ENCODE data around the gene SKI.
"Not testable (repeated sequence)": the region's sequence is repeated elsewhere in the genome, so short reads cannot be mapped to it uniquely, and the experiment has no call there.

The SKI gene

DNA sequence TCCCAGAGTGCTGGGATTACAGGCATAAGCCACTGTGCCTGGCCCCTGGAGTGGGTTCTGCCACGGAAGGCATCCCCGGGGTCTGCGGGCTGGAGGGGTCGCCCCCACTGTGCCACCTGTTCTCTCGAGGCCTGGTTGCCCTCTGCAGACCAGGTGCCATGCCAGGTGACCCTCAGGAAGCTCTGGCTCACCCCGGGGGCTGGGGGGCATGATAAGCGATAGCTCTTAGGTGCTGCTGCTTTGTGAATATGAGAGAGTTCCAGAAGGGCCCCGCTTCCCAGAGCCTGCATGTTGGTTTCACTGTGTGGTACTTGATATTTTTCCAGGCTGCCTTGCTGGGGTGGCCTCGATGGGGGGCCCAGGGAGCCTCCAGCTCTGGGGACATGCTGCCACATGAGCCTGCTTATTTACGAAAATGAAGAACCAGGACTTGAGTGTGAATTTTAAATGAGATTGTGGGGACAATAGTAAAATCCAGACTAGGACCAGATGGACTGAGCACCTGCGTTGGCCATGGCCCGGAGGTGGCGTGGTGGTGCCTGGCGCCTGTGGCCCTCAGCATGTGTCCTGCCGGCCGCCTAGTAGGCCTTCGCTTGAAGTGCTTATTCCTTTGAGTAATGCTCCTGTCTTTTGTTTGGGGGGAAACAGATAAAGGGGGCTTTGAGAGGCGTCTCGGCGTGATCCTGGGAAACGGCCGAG lies 7.3 kb downstream of the SKI start:
- TF ChIP-seq ZNF274 (IDR thresholded peaks at IDR 0.05; ENCODE audit: low read depth, low read length) = no peak
- H3K4me3 ChIP-seq (ENCODE audit: low read length) = no peak overlapping the region

DNA sequence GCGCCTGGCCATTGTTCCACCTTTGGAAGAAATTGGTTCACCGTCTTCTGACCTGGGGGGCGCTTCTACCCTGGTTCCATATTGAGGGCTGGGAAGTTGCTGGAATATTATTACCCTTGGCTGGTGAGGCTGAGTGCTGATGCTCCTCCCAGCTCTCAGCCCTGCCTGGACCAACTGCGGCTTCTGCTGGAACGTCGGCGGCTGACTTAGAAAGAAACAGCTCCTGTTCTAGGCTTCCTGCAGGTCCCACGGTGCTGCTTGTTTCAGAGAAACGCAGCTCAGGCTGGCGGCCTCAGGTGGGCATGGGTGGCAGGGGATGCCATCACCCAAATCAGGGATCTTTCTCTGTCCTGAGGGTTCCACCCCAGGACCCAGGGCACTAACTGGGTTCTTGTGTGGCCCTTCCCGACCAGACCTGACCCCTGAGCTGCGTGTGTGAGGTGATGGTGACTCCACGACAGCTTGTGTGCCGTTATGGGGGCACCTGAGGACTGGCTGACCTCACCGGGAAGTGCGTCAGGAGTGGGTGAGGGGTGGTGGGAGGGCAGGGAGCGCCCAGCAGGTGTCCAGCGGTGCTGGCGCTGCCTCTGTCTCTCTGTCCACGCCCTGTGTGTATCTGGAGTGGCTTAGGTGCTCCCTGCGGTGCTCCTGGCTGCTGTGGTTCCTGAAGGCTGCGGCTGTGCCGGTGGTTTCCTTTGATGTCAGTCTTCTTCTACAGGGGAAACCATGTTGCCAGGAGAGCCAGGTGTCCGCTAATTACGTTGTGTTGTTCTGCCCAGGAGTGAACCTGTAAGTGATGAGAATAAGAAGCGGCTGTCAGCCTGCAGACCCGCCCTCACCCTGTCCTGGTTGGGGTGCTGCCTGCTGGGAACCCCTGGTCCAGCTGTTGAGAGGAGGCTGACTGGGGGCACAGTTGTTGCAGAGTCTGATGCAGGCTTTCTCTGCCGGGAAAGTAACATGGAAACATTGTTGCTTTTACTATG lies 8.9 kb downstream of the SKI start:
- no peak for TF ChIP-seq ZNF274 (IDR thresholded peaks at IDR 0.05; ENCODE audit: low read depth, low read length)

DNA sequence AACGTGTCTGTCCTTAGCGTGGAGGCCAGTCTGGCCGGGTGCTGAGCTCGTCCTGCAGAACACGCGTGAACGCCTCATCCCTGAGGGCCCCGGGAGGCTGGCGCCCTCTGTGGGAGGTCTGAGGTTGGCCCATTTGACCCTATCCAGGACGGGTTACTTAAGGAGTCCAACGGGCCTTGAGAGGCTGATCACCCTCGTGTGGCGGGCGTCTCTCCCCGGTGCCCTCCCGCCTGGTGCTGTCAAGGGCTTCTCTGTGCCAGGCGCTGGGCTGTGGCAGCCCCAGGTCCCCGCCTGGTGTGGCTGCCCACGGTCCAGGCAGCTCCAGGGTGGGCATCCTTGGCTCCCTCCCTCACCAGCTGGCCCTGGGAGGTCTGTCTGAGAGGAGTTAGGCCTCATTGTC lies 9.7 kb downstream of the SKI start:
- no peak for TF ChIP-seq ZNF274 (IDR thresholded peaks at IDR 0.05; ENCODE audit: low read depth, low read length)
- H3K4me3 ChIP-seq (ENCODE audit: low read length) = no peak overlapping the region

More for the DNA sequence above, 8.9 kb downstream of the SKI start:
- H3K4me3 ChIP-seq (ENCODE audit: low read length) = no peak overlapping the region

DNA sequence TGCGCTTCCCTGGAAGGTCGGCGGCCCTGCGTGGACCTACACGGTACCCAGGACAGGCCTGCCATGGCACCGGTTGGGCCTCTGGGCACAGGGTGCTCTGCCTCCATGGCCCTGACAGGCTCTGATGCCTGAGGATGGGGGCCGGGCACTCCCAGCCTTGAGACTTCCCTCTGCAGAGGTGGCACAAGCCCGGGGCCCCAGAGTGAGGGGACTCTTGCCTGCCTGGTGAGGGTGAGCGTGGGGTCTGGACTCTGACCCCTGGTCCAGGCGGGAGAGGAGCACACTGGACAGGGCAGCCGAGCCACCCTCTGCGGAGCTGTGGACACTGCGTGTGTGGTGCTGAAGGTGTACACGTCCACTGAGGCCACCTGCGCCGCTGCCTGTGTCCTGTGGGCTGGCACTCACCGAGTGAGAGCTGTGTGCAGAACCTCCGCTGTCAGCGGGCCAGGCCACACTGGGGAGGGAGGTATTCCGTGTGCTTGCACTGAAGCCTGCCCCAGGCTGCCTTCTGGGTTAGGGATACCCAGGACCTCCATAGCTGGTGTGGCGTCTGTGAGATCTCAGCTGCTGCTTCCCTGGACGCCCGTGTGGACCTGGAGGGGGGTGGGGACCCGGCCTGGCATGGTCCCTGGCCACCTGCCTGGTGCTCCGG lies 10.4 kb downstream of the SKI start:
- no peak overlapping the region for H3K4me3 ChIP-seq (ENCODE audit: low read length)
- no peak for TF ChIP-seq ZNF274 (IDR thresholded peaks at IDR 0.05; ENCODE audit: low read depth, low read length)

- no peak for TF ChIP-seq ZNF274 (IDR thresholded peaks at IDR 0.05; ENCODE audit: low read depth, low read length)
- H3K4me3 ChIP-seq (ENCODE audit: low read length) = no peak overlapping the region
Observed at GRCh38 chr1:2239013-2239370, 10.9 kb downstream of the SKI start.

DNA sequence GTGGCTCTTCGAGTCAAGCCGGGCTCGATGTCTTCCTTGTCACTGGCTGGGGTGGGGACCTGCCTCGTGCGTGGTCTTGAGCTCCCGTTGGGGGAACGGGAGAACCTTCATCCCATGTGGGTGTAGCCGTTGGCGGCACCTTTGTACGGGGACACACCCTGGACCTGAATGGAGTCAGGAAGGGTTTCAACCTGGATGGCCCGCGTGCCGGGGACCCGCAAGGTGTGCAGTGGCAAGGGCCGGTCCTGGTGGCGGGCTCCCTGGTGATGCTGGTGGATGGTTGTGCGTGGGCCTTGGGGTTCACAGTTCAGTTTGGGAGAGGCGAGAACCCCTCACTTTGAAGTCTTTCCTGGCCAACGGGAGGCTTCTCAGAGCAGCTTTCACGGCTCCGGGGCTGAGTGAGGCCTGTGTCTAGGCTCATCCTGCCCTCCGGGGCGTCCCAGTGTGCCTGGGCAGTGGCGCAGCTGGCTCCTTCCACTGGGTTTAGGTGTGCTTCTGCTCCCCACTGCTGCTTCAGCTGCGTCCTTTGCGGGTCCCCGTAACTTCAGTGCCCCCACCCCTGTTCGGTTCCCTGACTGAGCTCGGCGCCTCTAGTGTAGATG lies 11.4 kb downstream of the SKI start:
- TF ChIP-seq ZNF274 (IDR thresholded peaks at IDR 0.05; ENCODE audit: low read depth, low read length) = no peak
- no peak overlapping the region for H3K4me3 ChIP-seq (ENCODE audit: low read length)

GRCh38 chr1:2240270-2241156 lies 12.4 kb downstream of the SKI start:
- TF ChIP-seq ZNF274 (IDR thresholded peaks at IDR 0.05; ENCODE audit: low read depth, low read length) = no peak
- no peak overlapping the region for H3K4me3 ChIP-seq (ENCODE audit: low read length)

GRCh38 chr1:2241820-2242219 lies 13.7 kb downstream of the SKI start:
- TF ChIP-seq ZNF274 (IDR thresholded peaks at IDR 0.05; ENCODE audit: low read depth, low read length) = no peak
- no peak overlapping the region for H3K4me3 ChIP-seq (ENCODE audit: low read length)

DNA sequence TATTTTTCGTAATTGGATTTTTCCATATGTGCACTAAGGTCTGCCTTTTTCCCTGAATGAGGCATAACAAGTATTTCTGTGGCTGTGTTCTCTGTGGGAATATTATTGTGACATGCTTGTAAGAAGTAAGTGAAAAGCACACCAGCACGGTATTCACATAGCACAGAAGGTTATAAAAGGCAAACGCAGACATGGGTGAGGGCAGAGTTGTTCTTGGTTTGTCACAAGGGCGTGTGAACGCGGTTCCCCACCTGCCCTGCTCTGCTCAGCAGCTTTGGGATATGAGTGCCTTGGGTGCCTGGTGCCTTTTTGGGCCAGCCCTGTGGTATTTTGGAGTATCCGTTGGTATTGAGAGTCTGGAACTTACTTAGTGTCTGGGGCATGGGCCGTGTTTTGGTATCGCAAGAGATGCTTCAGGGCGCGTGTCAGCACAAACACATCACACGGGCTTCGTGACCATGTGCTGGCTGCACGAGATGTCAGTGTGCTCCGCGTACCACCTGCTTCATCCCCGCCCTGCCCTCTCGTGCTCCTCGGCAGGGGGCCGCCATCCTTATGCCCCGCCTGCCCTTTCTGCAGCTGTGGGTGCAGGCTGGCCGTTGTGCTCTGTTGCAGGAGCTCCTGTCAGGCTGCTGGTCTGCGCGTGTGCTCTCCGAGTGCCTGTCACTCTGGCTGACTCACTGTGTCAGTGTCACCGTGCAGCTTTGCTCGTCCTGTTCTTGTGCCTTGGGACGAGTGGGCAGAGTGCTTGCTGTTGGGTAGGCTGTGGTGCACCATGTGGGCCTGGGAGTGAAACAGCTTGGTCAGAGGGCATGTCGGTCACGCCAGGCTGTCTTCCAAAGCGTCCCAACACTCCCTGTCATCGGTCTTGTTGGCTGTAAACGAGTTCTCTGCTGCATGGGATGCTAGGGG lies 15.0 kb downstream of the SKI start:
- no peak for TF ChIP-seq ZNF274 (IDR thresholded peaks at IDR 0.05; ENCODE audit: low read depth, low read length)

DNA sequence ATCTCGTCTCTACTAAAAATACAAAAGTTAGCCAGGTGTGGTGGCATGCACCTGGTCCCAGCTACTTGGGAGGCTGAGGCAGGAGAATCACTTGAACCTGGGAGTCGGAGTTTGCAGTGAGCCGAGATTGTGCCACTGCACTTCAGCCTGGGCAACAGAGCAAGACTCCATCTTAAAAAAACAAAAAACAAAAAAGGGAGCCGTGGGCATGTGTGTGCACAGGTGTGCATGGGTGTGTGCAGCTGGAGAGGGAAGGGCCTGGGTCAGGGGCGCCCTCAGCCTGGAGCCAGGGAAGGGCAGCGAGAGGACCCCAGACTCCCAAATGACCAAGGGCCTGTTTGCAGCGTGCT lies 18.9 kb downstream of the SKI start:
- H3K4me3 ChIP-seq (ENCODE audit: low read length) = not testable (repeated sequence)

More for the DNA sequence above, 15.0 kb downstream of the SKI start:
- no peak overlapping the region for H3K4me3 ChIP-seq (ENCODE audit: low read length)

DNA sequence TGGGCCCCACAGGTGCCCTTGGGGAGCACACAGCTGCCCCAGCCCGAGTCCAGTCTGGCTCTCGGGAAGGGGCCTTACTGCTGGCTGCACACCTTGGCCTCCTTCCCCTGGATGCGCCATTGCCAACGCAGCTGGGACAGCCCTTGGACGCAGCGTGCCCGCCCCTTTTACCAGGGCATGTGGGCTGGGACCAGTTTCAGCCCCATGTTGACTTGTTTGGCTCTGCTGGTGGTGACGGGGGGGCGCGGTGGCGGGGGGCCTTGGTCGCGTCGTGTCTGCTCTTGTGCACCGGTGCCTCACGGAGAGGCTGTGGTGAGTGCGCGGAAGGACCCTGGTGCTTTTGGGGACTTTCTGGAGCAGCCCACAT lies 19.6 kb downstream of the SKI start:
- no peak for TF ChIP-seq ZNF274 (IDR thresholded peaks at IDR 0.05; ENCODE audit: low read depth, low read length)
- H3K4me3 ChIP-seq (ENCODE audit: low read length) = no peak overlapping the region

DNA sequence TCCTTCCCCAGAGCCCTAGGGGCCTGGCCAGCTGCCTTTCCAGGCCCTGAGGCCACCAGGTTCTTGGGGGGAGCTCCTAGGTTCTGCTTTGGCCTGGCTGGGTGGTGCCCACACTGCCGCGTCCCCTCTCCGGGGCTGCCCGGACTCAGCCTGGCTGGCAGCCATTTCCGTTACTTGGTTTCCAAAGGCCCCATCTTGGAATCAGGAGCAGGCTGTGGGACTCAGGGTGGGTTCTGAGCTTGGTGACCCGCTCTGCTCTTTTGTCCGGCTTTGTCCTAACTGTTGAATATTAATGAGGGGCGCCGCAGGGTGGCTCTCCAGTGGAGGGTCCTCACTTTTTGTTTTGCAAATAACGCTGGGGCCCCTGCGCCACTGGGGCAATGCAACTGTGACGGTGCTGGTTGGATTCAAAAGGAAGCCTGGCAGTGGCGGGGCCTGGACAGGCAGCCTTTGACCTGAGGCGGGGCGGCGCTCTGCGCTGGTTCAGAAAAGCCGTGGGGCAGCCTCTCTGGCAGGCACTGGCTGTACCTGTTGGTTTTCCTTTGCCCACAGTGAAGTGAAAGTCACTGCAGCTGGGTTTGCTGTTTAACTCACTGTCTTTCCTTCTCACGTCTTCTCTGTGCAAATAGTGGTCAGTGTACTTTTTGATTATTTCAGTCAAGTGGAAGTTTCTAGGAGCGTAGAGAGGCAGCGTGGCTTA lies 20.2 kb downstream of the SKI start:
- TF ChIP-seq ZNF274 (IDR thresholded peaks at IDR 0.05; ENCODE audit: low read depth, low read length) = no peak
- H3K4me3 ChIP-seq (ENCODE audit: low read length) = no peak overlapping the region
